ENCODE data around the gene TP53I11. TPM values are rescaled to one million over a fixed set of nuclear protein-coding genes. Genes with fewer than 3 reads are reported as not detected.

TP53I11 gene
- total RNA-seq, 1 experiment from 2014 or later, result 17.7 TPM

DNA sequence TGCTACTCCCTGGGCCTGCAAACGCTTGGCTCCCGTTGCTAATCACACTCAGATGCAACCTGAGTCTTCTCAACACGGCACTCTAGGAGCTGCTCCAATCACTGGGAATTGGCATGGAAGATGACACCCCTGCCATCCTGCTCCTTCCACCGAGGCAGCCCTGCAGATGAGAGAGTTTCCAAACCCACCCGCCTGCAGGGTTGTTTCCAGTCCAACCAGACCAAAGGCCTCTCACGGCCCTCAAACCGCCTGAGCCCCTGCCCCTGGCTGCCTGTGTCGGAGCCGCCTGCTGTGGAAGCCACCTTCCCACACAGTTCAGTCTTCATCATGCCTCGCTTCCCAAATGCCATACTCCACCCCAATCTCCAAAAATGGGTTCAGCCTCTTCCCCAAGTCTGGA lies 36.8 kb upstream of the TP53I11 start:
- no peak overlapping the region for H3K27ac Mint-ChIP-seq (ENCODE audit: low read depth, unreplicated experiment)
- POLR2A ChIA-PET, result no interaction called here
- CTCF ChIA-PET, result no interaction called here
- H3K4me3 Mint-ChIP-seq (ENCODE audit: unreplicated experiment), result no peak overlapping the region
- peaks cover 12% of the 10 kb centered on the region for H3K27me3 Mint-ChIP-seq (ENCODE audit: insufficient read depth, unreplicated experiment)
- BruUV-seq (replicated peaks), result no TSS peak
- no peak for TF ChIP-seq CTCF (IDR thresholded peaks at IDR 0.05; ENCODE audit: unreplicated experiment)
- DNase-seq (ENCODE audit: unreplicated experiment), result no peak
- intact Hi-C loops (cut with micrococcal nuclease), result no loop called here
- H3K9me3 Mint-ChIP-seq (ENCODE audit: unreplicated experiment), result no peaks in the 10 kb centered on the region
- no peaks in the 10 kb centered on the region for H3K36me3 Mint-ChIP-seq (ENCODE audit: insufficient read depth, unreplicated experiment)
- no peaks in the 10 kb centered on the region for H3K4me1 Mint-ChIP-seq (ENCODE audit: insufficient read depth, unreplicated experiment)

GRCh38 chr11:44986315-44986714 lies 35.6 kb upstream of the TP53I11 start:
- Mint-ChIP-seq H3K27me3 (ENCODE audit: insufficient read depth, unreplicated experiment) (peaks cover 12% of the 10 kb centered on the region), H3K27ac (ENCODE audit: low read depth, unreplicated experiment) (no peak overlapping the region), H3K9me3 (ENCODE audit: unreplicated experiment) (no peaks in the 10 kb centered on the region), H3K4me3 (ENCODE audit: unreplicated experiment) (no peak overlapping the region), H3K36me3 (ENCODE audit: insufficient read depth, unreplicated experiment) (no peaks in the 10 kb centered on the region), H3K4me1 (ENCODE audit: insufficient read depth, unreplicated experiment) (no peaks in the 10 kb centered on the region)
- no TSS peak for BruUV-seq (replicated peaks)
- intact Hi-C loops (cut with micrococcal nuclease), result no loop called here
- no peak for TF ChIP-seq CTCF (IDR thresholded peaks at IDR 0.05; ENCODE audit: unreplicated experiment)
- no peak for DNase-seq (ENCODE audit: unreplicated experiment)
- CTCF ChIA-PET, result interaction anchor here (1.0 kb wide), 1 partner anchor 118 kb away, joined by 4 read pairs; no protein-coding TSS in a partner anchor
- POLR2A ChIA-PET, result interaction anchor here (0.7 kb wide), 1 partner anchor 727 kb away, joined by 4 read pairs; no protein-coding TSS in a partner anchor

- no peak for DNase-seq (ENCODE audit: unreplicated experiment)
- Mint-ChIP-seq H3K27ac (ENCODE audit: low read depth, unreplicated experiment) (no peak overlapping the region), H3K4me3 (ENCODE audit: unreplicated experiment) (no peak overlapping the region), H3K36me3 (ENCODE audit: insufficient read depth, unreplicated experiment) (no peaks in the 10 kb centered on the region), H3K4me1 (ENCODE audit: insufficient read depth, unreplicated experiment) (no peaks in the 10 kb centered on the region), H3K9me3 (ENCODE audit: unreplicated experiment) (no peaks in the 10 kb centered on the region), H3K27me3 (ENCODE audit: insufficient read depth, unreplicated experiment) (peaks cover 12% of the 10 kb centered on the region)
- POLR2A ChIA-PET, result interaction anchor here (0.7 to 1.0 kb wide), 2 partner anchors 47 to 727 kb away, joined by 4 read pairs; no protein-coding TSS in a partner anchor
- intact Hi-C loops (cut with micrococcal nuclease), result no loop called here
- CTCF ChIA-PET, result interaction anchor here (1.0 kb wide), 1 partner anchor 119 kb away, joined by 4 read pairs; no protein-coding TSS in a partner anchor
- no TSS peak for BruUV-seq (replicated peaks)
- no peak for TF ChIP-seq CTCF (IDR thresholded peaks at IDR 0.05; ENCODE audit: unreplicated experiment)
Measured at GRCh38 chr11:44985721-44986120, 35.0 kb upstream of the TP53I11 start.

GRCh38 chr11:44983786-44984185 lies 33.1 kb upstream of the TP53I11 start:
- DNase-seq (ENCODE audit: unreplicated experiment), result no peak
- ChIA-PET POLR2A (no interaction called here), CTCF (no interaction called here)
- Mint-ChIP-seq H3K4me3 (ENCODE audit: unreplicated experiment) (no peak overlapping the region), H3K4me1 (ENCODE audit: insufficient read depth, unreplicated experiment) (peaks cover 10% of the 10 kb centered on the region), H3K27ac (ENCODE audit: low read depth, unreplicated experiment) (no peak overlapping the region), H3K9me3 (ENCODE audit: unreplicated experiment) (no peaks in the 10 kb centered on the region), H3K36me3 (ENCODE audit: insufficient read depth, unreplicated experiment) (no peaks in the 10 kb centered on the region), H3K27me3 (ENCODE audit: insufficient read depth, unreplicated experiment) (peaks cover 10% of the 10 kb centered on the region)
- TF ChIP-seq CTCF (IDR thresholded peaks at IDR 0.05; ENCODE audit: unreplicated experiment), result no peak
- intact Hi-C loops (cut with micrococcal nuclease), result no loop called here
- BruUV-seq (replicated peaks), result no TSS peak

Data from MCF 10A (cell line).